OCI-LY3 (cell line): ENCODE measurements around the gene TIMP3.

Experiments
- H2AFZ ChIP-seq: fragments of 200-600, 300-600 bp; shearing (Covaris generic); 2 replicates; pipeline ENCODE4 v1.6.0; 2014; ENCODE audit warnings: antibody characterized with exemption, low read depth, low read length
- H3K27ac ChIP-seq: fragments of 200-600, 300-600 bp; sonication (generic); 2 replicates; pipeline ENCODE4 v1.5.1; 2014; ENCODE audit warnings: mild to moderate bottlenecking, low read length, moderate library complexity, mixed read lengths
- H3K27me3 ChIP-seq: fragments of 200-600, 300-600 bp; sonication (generic); 2 replicates; pipeline ENCODE4 v1.6.1; 2014; ENCODE audit warnings: low read depth, low read length, mixed read lengths
- H3K36me3 ChIP-seq: fragments of 200-600, 300-600 bp; sonication (generic); replicated peaks from 2 replicates; pipeline ENCODE3; 2014; ENCODE audit warnings: low read depth, low read length, mixed read lengths
- H3K4me1 ChIP-seq: fragments of 300-600, 200-600 bp; sonication (generic); 2 replicates; pipeline ENCODE4 v1.6.1; 2014; ENCODE audit warnings: low read length, mixed read lengths
- H3K4me2 ChIP-seq: fragments of 200-600, 300-600 bp; sonication (generic); 2 replicates; pipeline ENCODE4 v1.6.1; 2014; ENCODE audit warnings: low read length, mixed read lengths
- H3K4me3 ChIP-seq: fragments of 300-600, 200-600 bp; sonication (generic); 2 replicates; pipeline ENCODE4 v1.5.1; 2014; ENCODE audit warnings: antibody characterized with exemption, mild to moderate bottlenecking, low read length, moderate library complexity
- H3K79me2 ChIP-seq: fragments of 300-600, 200-600 bp; shearing (Covaris generic); 2 replicates; pipeline ENCODE4 v1.6.1; 2014; ENCODE audit warnings: mild to moderate bottlenecking, low read length, mixed read lengths
- H3K9ac ChIP-seq: fragments of 300-600, 200-600 bp; shearing (Covaris generic); 2 replicates; pipeline ENCODE4 v1.6.0; 2014; ENCODE audit warnings: mild to moderate bottlenecking, low read length, moderate library complexity
- H3K9me3 ChIP-seq: fragments of 200-600, 300-600 bp; shearing (Covaris generic); 2 replicates; pipeline ENCODE4 v1.6.1; 2014; ENCODE audit warnings: low read length, mixed read lengths; ENCODE audit not compliant: insufficient read depth
- H4K20me1 ChIP-seq: fragments of 200-600, 300-600 bp; sonication (generic); 2 replicates; pipeline ENCODE4 v1.6.1; 2016; ENCODE audit warnings: low read length, mixed read lengths; ENCODE audit not compliant: insufficient read depth
- CTCF ChIP-seq: fragments of 200-600, 300-600 bp; sonication (generic); IDR thresholded peaks from 2 replicates; pipeline ENCODE4 v1.5.1; 2014; ENCODE audit warnings: antibody characterized with exemption, low read length, low read depth
- EZH2phosphoT487 ChIP-seq: fragments of 200-600 bp; shearing (Covaris generic); IDR thresholded peaks from 2 replicates; pipeline ENCODE4 v1.6.1; 2018; ENCODE audit warnings: antibody characterized with exemption, mixed run types, low read depth

Gene TIMP3

GRCh38 chr22:32909581-32910428, 108.3 kb downstream of the TIMP3 start:
- no peaks in the 10 kb centered on the region; the same call in 1 of the 2 replicates for H3K27me3 ChIP-seq
- TF ChIP-seq CTCF (no peak), EZH2phosphoT487 (no peak)
- H3K4me1 ChIP-seq = no peaks in the 10 kb centered on the region
- H2AFZ ChIP-seq = no peak overlapping the region
- no peaks in the 10 kb centered on the region for H3K79me2 ChIP-seq
- H3K4me3 ChIP-seq = no peak overlapping the region
- H3K36me3 ChIP-seq = no peaks in the 10 kb centered on the region
- H4K20me1 ChIP-seq = no peaks in the 10 kb centered on the region
- H3K4me2 ChIP-seq = no peak overlapping the region
- H3K9ac ChIP-seq = no peak overlapping the region
- H3K9me3 ChIP-seq = no peaks in the 10 kb centered on the region
- H3K27ac ChIP-seq = no peak overlapping the region

- no peaks in the 10 kb centered on the region for H3K36me3 ChIP-seq
Observed at GRCh38 chr22:32910429-32910772, 108.9 kb downstream of the TIMP3 start.

GRCh38 chr22:32911503-32911902, 110.0 kb downstream of the TIMP3 start:
- Histone ChIP-seq H3K9ac (no peak overlapping the region), H3K27ac (no peak overlapping the region), H3K4me2 (no peak overlapping the region), H4K20me1 (no peaks in the 10 kb centered on the region), H3K79me2 (no peaks in the 10 kb centered on the region), H3K9me3 (0 out of 2 replicates have a peak, but pooled peaks cover 3% of the 10 kb centered on the region), H3K4me3 (no peak overlapping the region), H3K27me3 (no peaks in the 10 kb centered on the region; the same call in 1 of the 2 replicates), H3K36me3 (no peaks in the 10 kb centered on the region), H2AFZ (no peak overlapping the region), H3K4me1 (no peaks in the 10 kb centered on the region)
- TF ChIP-seq EZH2phosphoT487 (no peak), CTCF (no peak)

More at GRCh38 chr22:32910429-32910772, 108.9 kb downstream of the TIMP3 start:
- Histone ChIP-seq H3K4me2 (no peak overlapping the region), H3K9ac (no peak overlapping the region), H3K27ac (no peak overlapping the region), H3K9me3 (no peaks in the 10 kb centered on the region), H3K79me2 (no peaks in the 10 kb centered on the region), H4K20me1 (no peaks in the 10 kb centered on the region), H3K4me1 (no peaks in the 10 kb centered on the region), H3K27me3 (no peaks in the 10 kb centered on the region; the same call in 1 of the 2 replicates), H2AFZ (no peak overlapping the region), H3K4me3 (no peak overlapping the region)
- TF ChIP-seq EZH2phosphoT487 (no peak), CTCF (no peak)
